HepG2 (cell line): ENCODE data around the gene GMPPB. TPM values are rescaled to one million over a fixed set of nuclear protein-coding genes. Genes with fewer than 3 reads are reported as not detected.

Source experiments
- HCFC1 ChIP-seq: fragments of 150-350 bp; IDR thresholded peaks from 2 replicates; pipeline ENCODE4 v1.6.1; 2014; ENCODE audit warnings: low read depth, low read length
- HDAC1 ChIP-seq: sonication (generic); formaldehyde crosslinking; IDR thresholded peaks from 2 replicates; pipeline ENCODE4 v1.5.1; 2020; ENCODE audit warnings: mild to moderate bottlenecking, missing genetic modification reagents
- JUNB ChIP-seq: sonication (generic); formaldehyde crosslinking; IDR thresholded peaks from 2 replicates; pipeline ENCODE4 v1.8.0; 2022; ENCODE audit warnings: missing genetic modification reagents, mild to moderate bottlenecking, borderline replicate concordance
- MXD1 ChIP-seq: sonication (generic); formaldehyde crosslinking; IDR thresholded peaks from 2 replicates; pipeline ENCODE4 v1.4.0; 2020; ENCODE audit warnings: mild to moderate bottlenecking, missing genetic modification reagents
- MZF1 ChIP-seq: sonication (generic); formaldehyde crosslinking; IDR thresholded peaks from 2 replicates; pipeline ENCODE4 v1.8.1; 2023; ENCODE audit warnings: mild to moderate bottlenecking, missing genetic modification reagents, borderline replicate concordance
- NR2F2 ChIP-seq: IDR thresholded peaks from 2 replicates; pipeline ENCODE4 v1.6.1; 2012; ENCODE audit warnings: low read depth, inconsistent platforms, borderline replicate concordance
- RFXANK ChIP-seq: IDR thresholded peaks from 2 replicates; pipeline ENCODE4 v1.6.1; 2016
- SMARCC2 ChIP-seq: fragments of 450-650 bp; IDR thresholded peaks from 2 replicates; pipeline ENCODE4 v1.6.1; 2017; ENCODE audit warnings: antibody characterized with exemption, mild to moderate bottlenecking
- SP140L ChIP-seq: sonication (generic); formaldehyde crosslinking; IDR thresholded peaks from 2 replicates; pipeline ENCODE4 v1.4.0; 2020; ENCODE audit warnings: missing genetic modification reagents, borderline replicate concordance
- SRSF4 ChIP-seq: fragments of 200-400 bp; formaldehyde crosslinking; IDR thresholded peaks from one replicate; pipeline ENCODE4 v1.6.1; 2018; ENCODE audit warnings: mild to moderate bottlenecking, low read depth, low read length, moderate library complexity; ENCODE audit not compliant: poor library complexity, severe bottlenecking
- U2AF2 ChIP-seq: fragments of 200-400 bp; formaldehyde crosslinking; IDR thresholded peaks from 2 replicates; pipeline ENCODE4 v1.6.1; 2017; ENCODE audit warnings: low read depth, mild to moderate bottlenecking, low read length
- ZFP36 ChIP-seq: fragments of 150-350 bp; IDR thresholded peaks from 2 replicates; pipeline ENCODE4 v1.6.1; 2018; ENCODE audit warnings: borderline replicate concordance, low read length, low read depth; ENCODE audit not compliant: partially characterized antibody
- ZNF318 ChIP-seq: sonication (generic); formaldehyde crosslinking; IDR thresholded peaks from 2 replicates; pipeline ENCODE4 v1.4.0; 2020; ENCODE audit warnings: mild to moderate bottlenecking, missing genetic modification reagents
- ZNF343 ChIP-seq: sonication (generic); formaldehyde crosslinking; IDR thresholded peaks from 2 replicates; pipeline ENCODE4 v1.4.0; 2020; ENCODE audit warnings: mild to moderate bottlenecking, missing genetic modification reagents
- ZNF382 ChIP-seq: sonication (generic); formaldehyde crosslinking; IDR thresholded peaks from 2 replicates; pipeline ENCODE4 v1.5.0; 2020; ENCODE audit warnings: missing genetic modification reagents, mild to moderate bottlenecking, borderline replicate concordance
- ZNF484 ChIP-seq: sonication (generic); formaldehyde crosslinking; IDR thresholded peaks from 2 replicates; pipeline ENCODE4 v1.5.1; 2020; ENCODE audit warnings: mild to moderate bottlenecking, low read depth, missing genetic modification reagents, borderline replicate concordance
- ZNF644 ChIP-seq: IDR thresholded peaks from 2 replicates; pipeline ENCODE4 v1.6.1; 2016; ENCODE audit warnings: low read depth
- ZNF775 ChIP-seq: sonication (generic); formaldehyde crosslinking; IDR thresholded peaks from 2 replicates; pipeline ENCODE4 v1.4.0; 2020; ENCODE audit warnings: missing genetic modification reagents, mild to moderate bottlenecking, moderate library complexity, borderline replicate concordance
- polyA plus RNA-seq, 8 experiments: library from polyadenylated mRNA; depleted of rRNA in 3 of 8; stranded (reverse) in 7 of 8; unstranded in 1 of 8; fragments of >200 nt; fragmentation: Illumina TruSeq in 4 of 8; extraction: Trizol in 4 of 8; gene quantifications; 2 replicates each; pipeline versions ENCODE4 v1.2.1 to v1.2.3, GENCODE V29; 2011 to 2016; ENCODE audit warnings: low read depth in 4 of 8, missing spikeins in 1 of 8, mixed read lengths in 1 of 8; ENCODE audit not compliant: insufficient read depth in 1 of 8
- total RNA-seq, 5 experiments: library from RNA; depleted of rRNA; stranded (reverse); fragments of >200 nt; fragmentation: Illumina TruSeq; extraction: Trizol; gene quantifications; 2 replicates each; pipeline ENCODE4 v1.2.3, GENCODE V29; 2016; ENCODE audit warnings: low read depth in 1 of 5
- TF ChIP-seq, protein P1 (sequence below): sonication (generic); formaldehyde crosslinking; conservative IDR thresholded peaks from 2 replicates; pipeline ENCODE4 v1.8.0; 2022; ENCODE audit warnings: mild to moderate bottlenecking, moderate library complexity, missing genetic modification reagents

GMPPB gene
- total and polyA plus RNA-seq, 2 of the 13 experiments (the other 11 are each of a cell fraction or from before 2014, with no cell fraction given) = 6.5 to 23.1 TPM

- no peak for TF ChIP-seq ZFP36
- no peak for TF ChIP-seq ZNF484
- TF ChIP-seq ZNF644 = no peak
- TF ChIP-seq HDAC1 (CRISPR knock-in tag) = peak; percentile 98
- no peak; the same call in 1 of the 2 replicates for TF ChIP-seq ZNF318
- peak; percentile 19; the same call in 1 of the 2 replicates for TF ChIP-seq SP140L (CRISPR knock-in tag)
- TF ChIP-seq U2AF2 = no peak
- TF ChIP-seq, protein P1, sequence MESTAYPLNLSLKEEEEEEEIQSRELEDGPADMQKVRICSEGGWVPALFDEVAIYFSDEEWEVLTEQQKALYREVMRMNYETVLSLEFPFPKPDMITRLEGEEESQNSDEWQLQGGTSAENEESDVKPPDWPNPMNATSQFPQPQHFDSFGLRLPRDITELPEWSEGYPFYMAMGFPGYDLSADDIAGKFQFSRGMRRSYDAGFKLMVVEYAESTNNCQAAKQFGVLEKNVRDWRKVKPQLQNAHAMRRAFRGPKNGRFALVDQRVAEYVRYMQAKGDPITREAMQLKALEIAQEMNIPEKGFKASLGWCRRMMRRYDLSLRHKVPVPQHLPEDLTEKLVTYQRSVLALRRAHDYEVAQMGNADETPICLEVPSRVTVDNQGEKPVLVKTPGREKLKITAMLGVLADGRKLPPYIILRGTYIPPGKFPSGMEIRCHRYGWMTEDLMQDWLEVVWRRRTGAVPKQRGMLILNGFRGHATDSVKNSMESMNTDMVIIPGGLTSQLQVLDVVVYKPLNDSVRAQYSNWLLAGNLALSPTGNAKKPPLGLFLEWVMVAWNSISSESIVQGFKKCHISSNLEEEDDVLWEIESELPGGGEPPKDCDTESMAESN (CRISPR knock-in tag) = peak; percentile 95
- TF ChIP-seq ZNF775 (CRISPR knock-in tag) = no peak
- TF ChIP-seq ZNF343 (CRISPR knock-in tag) = no peak
- TF ChIP-seq SRSF4 = no peak
- peak; percentile 49; the same call in 1 of the 2 replicates for TF ChIP-seq HCFC1
- no peak for TF ChIP-seq NR2F2
- TF ChIP-seq SMARCC2 = no peak
- 0 out of 2 replicates have a peak, but pooled peaks have one; percentile 51 for TF ChIP-seq MXD1 (CRISPR knock-in tag)
- TF ChIP-seq ZNF382 (CRISPR knock-in tag) = no peak
- TF ChIP-seq MZF1 (CRISPR knock-in tag) = no peak
- TF ChIP-seq JUNB = no peak
- TF ChIP-seq RFXANK = 0 out of 2 replicates have a peak, but pooled peaks have one; percentile 28
These were observed 34.5 kb downstream of the GMPPB start, which contains the start of the genes MST1 and RNF123 (continued) for GRCh38 chr3:49689046-49689907.
